GM10266 (cell line): ENCODE measurements around the gene KRTCAP2.
A peak's percentile ranks its signal among the peaks of the same experiment; 100 is the strongest.

ENCODE experiments used
- DNase-seq: peaks from one replicate; pipeline ENCODE4 v3.0.0; 2012; ENCODE audit errors: extremely low spot score
- CTCF ChIP-seq: IDR thresholded peaks from 2 replicates; pipeline ENCODE4 v1.5.1; 2012; ENCODE audit warnings: mild to moderate bottlenecking, low read depth; ENCODE audit not compliant: control insufficient read depth, insufficient read depth; ENCODE audit errors: missing control alignments

The KRTCAP2 gene

GRCh38 chr1:155174324-155175280 is 1.5 kb upstream of the KRTCAP2 start:
- DNase-seq, result peak; percentile 45
- TF ChIP-seq CTCF, result no peak

DNA sequence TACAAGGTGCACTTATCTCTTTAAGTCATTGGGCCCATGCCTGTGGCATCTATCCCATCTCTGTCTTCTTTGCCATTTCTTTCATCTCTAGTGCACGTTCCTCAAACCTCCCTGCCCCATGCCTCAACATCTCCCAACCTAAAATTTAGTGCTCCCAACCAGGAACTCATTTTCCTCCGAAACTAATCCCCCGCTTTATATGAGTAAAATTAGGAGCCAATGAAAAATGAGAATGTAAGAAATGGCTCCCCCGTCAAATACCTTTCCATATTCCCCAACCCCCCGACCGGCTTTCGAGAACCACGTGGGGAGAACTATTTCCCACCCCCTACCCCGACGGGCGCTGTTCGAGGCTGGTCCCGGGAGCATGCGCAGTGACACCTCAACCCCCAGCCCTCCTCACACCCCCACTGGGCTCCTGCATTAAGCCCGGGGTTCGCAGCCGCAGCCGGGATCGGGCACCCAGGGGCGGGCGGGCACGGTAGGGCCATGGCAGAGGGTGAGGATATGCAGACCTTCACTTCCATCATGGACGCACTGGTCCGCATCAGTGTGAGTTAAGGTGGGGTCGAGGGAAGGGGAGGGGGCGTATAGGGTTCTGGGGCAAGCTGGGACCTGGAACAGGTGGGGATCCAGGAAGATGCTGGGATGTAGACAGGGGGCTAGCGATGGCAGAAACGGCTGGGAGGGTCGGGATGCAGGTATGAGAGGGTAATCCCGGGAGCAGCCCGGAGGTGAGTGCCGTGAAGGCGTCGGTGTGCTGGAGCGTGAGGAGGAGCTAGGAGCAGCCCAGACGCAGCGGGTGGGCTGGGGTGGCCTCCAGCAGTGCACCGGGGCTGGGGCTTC is 597 bp upstream of the KRTCAP2 start, which contains the start of gene TRIM46:
TSS of gene TRIM46 (plus strand) at position 372 of the 846 bp plus-strand sequence. CDS start at position 490, 118 bp downstream.
- DNase-seq, result peak; percentile 85
- no peak for TF ChIP-seq CTCF

DNA sequence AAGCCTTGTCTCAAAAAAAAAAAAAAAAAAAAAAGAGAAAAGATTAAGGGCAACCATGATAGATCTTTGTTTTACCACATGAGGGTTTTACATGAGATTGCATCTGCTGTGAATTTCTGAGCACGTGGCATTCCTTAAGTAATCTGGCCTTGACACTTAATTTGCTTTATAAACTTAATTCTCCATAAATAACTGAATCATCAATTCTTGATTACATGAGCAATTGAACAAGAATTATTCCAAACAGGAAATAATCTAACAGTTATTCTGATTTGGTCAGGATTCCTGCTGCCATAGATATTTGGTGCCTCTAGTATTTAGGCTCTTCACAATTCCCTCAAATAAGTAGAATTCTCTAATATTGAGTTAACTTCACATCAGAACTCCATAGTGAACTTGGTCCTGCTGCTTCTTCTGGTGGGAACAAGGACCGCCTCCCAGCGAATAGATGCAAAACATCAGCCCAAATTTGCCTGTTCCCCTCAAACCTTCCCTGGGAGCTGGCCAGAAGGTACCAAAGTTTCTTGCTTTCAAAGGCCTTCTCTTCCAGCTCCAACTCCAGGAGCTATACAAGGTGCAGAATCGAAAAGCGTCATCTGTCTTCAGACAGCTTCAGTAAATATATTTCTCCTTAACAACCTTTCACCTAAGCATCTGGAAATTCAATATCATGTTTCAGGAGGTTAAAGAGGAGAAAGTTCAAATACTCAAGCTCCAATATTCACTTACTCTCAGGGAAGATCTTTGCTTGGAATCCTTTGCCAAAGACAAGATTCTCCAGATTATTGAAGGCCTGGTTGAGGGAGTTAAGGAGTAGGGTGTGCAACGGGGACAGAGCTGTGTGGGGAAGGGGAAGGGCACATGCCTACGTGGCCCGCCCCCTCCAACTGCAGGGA is 1.0 kb downstream of the KRTCAP2 start:
- no peak for TF ChIP-seq CTCF
- no peak for DNase-seq

GRCh38 chr1:155170806-155171205 is 2.3 kb downstream of the KRTCAP2 start:
- no peak for TF ChIP-seq CTCF
- no peak for DNase-seq

GRCh38 chr1:155170101-155170785 is 2.9 kb downstream of the KRTCAP2 start:
- no peak for TF ChIP-seq CTCF
- DNase-seq, result no peak

DNA sequence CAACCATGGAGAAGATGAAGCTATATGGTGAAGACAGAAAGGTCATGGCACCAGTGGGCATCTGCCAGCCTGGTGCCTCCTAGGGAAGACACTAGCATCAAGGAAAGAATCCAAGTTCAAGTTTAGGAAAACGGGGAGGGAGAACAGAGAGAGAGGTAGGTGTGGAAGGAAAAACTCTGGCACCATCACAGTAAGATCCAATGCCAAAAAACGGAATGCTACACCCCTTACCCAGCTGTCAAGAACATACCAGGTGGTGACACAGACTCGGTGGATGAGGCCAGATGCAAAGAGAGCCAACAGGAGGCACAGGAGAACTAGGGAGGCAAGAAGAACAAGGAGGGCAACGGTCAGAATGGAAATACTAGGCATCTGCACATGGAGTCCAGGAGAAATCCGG is 3.6 kb downstream of the KRTCAP2 start:
- DNase-seq, result no peak
- no peak for TF ChIP-seq CTCF
